ENCODE results near the gene AP5M1. TPM values are rescaled to one million over a fixed set of nuclear protein-coding genes. Genes with fewer than 3 reads are reported as not detected.

AP5M1 gene
- total RNA-seq, 1 experiment from 2014 or later = 28.3 TPM

DNA sequence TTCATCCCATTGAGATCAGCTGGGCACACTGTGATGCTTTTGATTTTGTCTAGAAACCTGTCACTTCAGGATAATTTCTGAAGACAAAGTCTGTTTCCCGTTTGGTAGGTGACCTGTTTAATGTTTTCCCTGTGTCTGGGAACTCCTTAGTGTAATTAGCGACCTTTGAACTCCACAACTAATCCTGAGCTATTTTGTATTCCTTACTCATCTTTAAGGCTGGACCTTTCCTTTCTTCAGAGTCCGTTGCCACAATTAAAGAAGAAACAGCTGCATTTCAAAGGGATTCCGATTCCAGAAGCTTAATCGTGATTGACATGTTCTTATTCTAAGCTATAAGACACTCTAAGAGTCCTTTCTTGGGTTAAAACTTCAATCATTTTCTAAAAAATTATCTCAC is 22.0 kb downstream of the AP5M1 start:
- no peak overlapping the region for H3K27ac ChIP-seq
- no peak overlapping the region for H3K4me3 ChIP-seq
- no peaks in the 10 kb centered on the region for H3K9me3 ChIP-seq (ENCODE audit: insufficient read depth, low read depth)
- intact Hi-C loops (cut with micrococcal nuclease; ENCODE audit: unreplicated experiment) = loop anchor here (10.0 kb wide), 1 partner anchor 636 kb away; no protein-coding TSS in a partner anchor
- no peak overlapping the region for H3K4me2 ChIP-seq
- BruUV-seq (replicated peaks) = no TSS peak
- no peaks in the 10 kb centered on the region for H3K79me2 ChIP-seq (ENCODE audit: low read depth)
- H3K27me3 ChIP-seq (ENCODE audit: insufficient read depth, low read depth) = no peaks in the 10 kb centered on the region
- CTCF ChIA-PET = no interaction called here
- peaks cover 4% of the 10 kb centered on the region for H3K36me3 ChIP-seq (ENCODE audit: low read depth)
- POLR2A ChIA-PET (ENCODE audit: unreplicated experiment) = no interaction called here
- H3K4me1 ChIP-seq (replicated peaks; ENCODE audit: insufficient read depth) = peaks cover 15% of the 10 kb centered on the region
- H3F3A ChIP-seq (ENCODE audit: insufficient read depth, low read depth) = peaks cover 6% of the 10 kb centered on the region; the same call in 1 of the 2 replicates
- no peaks in the 10 kb centered on the region for H4K20me1 ChIP-seq (ENCODE audit: insufficient read depth)
- no peak overlapping the region for H2AFZ ChIP-seq
- DNase-seq = no peak
- no peaks in the 10 kb centered on the region for H3K9me2 ChIP-seq (ENCODE audit: insufficient read depth)
- no peak for TF ChIP-seq EZH2 (IDR thresholded peaks at IDR 0.05; ENCODE audit: low read depth)
- TF ChIP-seq, protein P1, sequence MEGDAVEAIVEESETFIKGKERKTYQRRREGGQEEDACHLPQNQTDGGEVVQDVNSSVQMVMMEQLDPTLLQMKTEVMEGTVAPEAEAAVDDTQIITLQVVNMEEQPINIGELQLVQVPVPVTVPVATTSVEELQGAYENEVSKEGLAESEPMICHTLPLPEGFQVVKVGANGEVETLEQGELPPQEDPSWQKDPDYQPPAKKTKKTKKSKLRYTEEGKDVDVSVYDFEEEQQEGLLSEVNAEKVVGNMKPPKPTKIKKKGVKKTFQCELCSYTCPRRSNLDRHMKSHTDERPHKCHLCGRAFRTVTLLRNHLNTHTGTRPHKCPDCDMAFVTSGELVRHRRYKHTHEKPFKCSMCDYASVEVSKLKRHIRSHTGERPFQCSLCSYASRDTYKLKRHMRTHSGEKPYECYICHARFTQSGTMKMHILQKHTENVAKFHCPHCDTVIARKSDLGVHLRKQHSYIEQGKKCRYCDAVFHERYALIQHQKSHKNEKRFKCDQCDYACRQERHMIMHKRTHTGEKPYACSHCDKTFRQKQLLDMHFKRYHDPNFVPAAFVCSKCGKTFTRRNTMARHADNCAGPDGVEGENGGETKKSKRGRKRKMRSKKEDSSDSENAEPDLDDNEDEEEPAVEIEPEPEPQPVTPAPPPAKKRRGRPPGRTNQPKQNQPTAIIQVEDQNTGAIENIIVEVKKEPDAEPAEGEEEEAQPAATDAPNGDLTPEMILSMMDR (conservative IDR thresholded peaks at IDR 0.05) = no peak

DNA sequence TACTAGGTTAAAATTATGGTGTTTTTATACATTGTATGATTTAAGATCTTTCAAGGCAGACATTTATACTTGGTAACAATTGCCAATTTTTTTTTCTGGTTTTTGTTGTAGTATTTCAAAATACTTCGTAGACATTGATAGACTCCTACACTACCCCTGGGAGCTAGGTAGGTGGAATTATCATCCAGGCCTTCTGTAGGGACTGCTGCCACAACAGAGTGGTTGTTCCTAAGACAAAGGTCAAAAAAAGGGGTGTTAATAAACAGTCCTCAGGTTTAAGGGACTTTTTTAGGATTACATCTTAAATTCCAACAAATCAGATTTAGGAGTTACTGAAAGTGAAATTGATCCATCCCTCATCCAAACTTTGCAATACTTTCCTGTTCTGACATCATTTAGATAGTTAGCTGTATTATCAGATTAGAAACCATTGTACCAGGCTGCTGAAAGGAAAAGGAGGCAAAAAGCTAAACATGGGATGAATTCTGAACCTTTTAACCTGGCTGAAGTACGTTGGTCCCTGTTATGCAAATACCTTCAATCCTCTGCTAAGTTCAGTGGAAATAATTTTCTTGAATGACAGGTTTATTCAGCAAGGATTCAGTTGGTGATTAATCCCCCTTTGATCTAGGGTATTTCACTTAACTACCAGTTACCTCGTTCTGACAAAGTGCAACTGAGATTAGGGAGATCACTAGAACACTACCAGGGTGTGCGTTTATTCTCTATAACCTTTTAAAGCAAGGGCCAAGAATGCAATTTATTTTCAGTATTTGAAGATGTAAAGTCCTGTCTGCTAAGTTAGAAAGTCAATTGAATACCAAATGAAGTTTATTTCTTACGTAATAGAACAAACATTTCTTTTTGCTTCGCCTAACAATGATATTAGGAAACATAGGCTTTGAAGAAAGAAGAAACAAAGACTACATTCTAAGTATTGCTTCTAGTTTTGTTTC is 23.2 kb downstream of the AP5M1 start:
- Histone ChIP-seq H3K36me3 (ENCODE audit: low read depth) (peaks cover 4% of the 10 kb centered on the region), H3K4me1 (replicated peaks; ENCODE audit: insufficient read depth) (peaks cover 15% of the 10 kb centered on the region), H2AFZ (no peak overlapping the region), H3K27ac (peak overlapping the region; percentile 10; the same call in 1 of the 2 replicates), H3K9me2 (ENCODE audit: insufficient read depth) (no peaks in the 10 kb centered on the region), H3F3A (ENCODE audit: insufficient read depth, low read depth) (peaks cover 6% of the 10 kb centered on the region), H3K9me3 (ENCODE audit: insufficient read depth, low read depth) (no peaks in the 10 kb centered on the region), H4K20me1 (ENCODE audit: insufficient read depth) (no peaks in the 10 kb centered on the region), H3K4me3 (no peak overlapping the region), H3K27me3 (ENCODE audit: insufficient read depth, low read depth) (no peaks in the 10 kb centered on the region), H3K79me2 (ENCODE audit: low read depth) (no peaks in the 10 kb centered on the region), H3K4me2 (peak overlapping the region; percentile 35)
- CTCF ChIA-PET = interaction anchor here (0.7 kb wide), 1 partner anchor 135 kb away, joined by 3 read pairs; no protein-coding TSS in a partner anchor
- BruUV-seq (replicated peaks) = no TSS peak
- intact Hi-C loops (cut with micrococcal nuclease; ENCODE audit: unreplicated experiment) = loop anchor here (10.0 kb wide), 1 partner anchor 637 kb away; no protein-coding TSS in a partner anchor
- TF ChIP-seq EZH2 (IDR thresholded peaks at IDR 0.05; ENCODE audit: low read depth) = no peak
- TF ChIP-seq, protein P1 (conservative IDR thresholded peaks at IDR 0.05) = no peak
- POLR2A ChIA-PET (ENCODE audit: unreplicated experiment) = no interaction called here
- peak in 1 of 2 experiments; percentile 76 for DNase-seq

DNA sequence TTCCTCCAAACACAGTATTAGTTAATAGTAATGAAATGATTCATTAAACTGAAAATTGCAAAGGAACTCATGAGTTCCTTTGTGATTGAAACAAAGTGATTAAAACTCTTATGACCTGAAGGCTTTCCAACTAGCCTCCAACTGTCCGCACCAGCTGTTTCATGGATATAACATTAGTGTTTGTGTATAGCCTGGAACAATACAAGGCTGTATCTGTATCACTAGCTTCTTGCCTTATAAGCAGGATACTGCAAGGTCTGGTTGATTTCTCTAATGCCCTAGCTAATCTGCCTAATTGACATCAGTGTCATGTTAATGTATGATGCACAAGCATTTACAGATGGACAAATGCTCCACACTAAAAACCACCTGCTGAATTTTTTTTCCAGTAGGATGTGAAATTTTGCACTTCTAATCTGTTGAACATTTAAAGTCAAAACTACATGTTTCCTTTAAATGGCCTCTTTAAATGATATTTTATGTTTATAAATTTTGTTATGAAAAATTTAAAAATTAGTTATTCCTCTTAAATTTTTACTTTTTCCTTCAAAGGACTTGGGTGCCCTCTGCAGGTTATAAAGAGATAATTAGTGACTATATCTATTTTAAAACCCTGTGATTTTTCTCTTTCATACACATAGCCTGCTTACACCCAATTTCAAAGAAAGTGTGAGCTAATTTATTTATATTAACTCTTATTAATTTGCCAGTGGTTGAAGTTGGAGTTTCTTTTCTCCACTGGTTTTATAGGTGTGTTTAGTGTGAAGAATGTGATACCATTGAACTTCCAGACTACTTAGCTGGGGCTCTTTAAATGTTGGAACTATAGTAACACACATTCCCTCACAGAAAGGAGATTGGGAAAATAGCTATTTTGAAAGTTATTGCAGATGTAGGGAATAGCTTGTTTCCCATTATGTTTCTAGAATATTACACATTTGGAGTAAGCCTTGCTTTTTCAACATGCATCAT is 25.4 kb downstream of the AP5M1 start:
- Histone ChIP-seq H2AFZ (no peak overlapping the region), H3K9me3 (ENCODE audit: insufficient read depth, low read depth) (no peaks in the 10 kb centered on the region), H3K4me2 (no peak overlapping the region), H4K20me1 (ENCODE audit: insufficient read depth) (no peaks in the 10 kb centered on the region), H3K4me1 (replicated peaks; ENCODE audit: insufficient read depth) (peaks cover 15% of the 10 kb centered on the region), H3K4me3 (no peak overlapping the region), H3K9me2 (ENCODE audit: insufficient read depth) (no peaks in the 10 kb centered on the region), H3K79me2 (ENCODE audit: low read depth) (no peaks in the 10 kb centered on the region), H3F3A (ENCODE audit: insufficient read depth, low read depth) (peaks cover 6% of the 10 kb centered on the region), H3K36me3 (ENCODE audit: low read depth) (peaks cover 4% of the 10 kb centered on the region), H3K27ac (no peak overlapping the region), H3K27me3 (ENCODE audit: insufficient read depth, low read depth) (no peaks in the 10 kb centered on the region)
- intact Hi-C loops (cut with micrococcal nuclease; ENCODE audit: unreplicated experiment) = loop anchor here (10.0 kb wide), 1 partner anchor 639 kb away; no protein-coding TSS in a partner anchor
- DNase-seq = no peak
- ChIA-PET CTCF (no interaction called here), POLR2A (ENCODE audit: unreplicated experiment) (no interaction called here)
- BruUV-seq (replicated peaks) = no TSS peak
- TF ChIP-seq, protein P1 (conservative IDR thresholded peaks at IDR 0.05) = peak; percentile 67
- TF ChIP-seq EZH2 (IDR thresholded peaks at IDR 0.05; ENCODE audit: low read depth) = no peak

Measured in PC-9 (cell line).